Measurements from ENCODE around the gene TBKBP1.

Gene TBKBP1

GRCh38 chr17:47701608-47702007, 7.6 kb downstream of the TBKBP1 start:
- no peak overlapping the region for H4K8ac ChIP-seq (ENCODE audit: low read depth, low read length)
- H3K4me1 ChIP-seq (ENCODE audit: control insufficient read depth in 1 of 2, insufficient read depth in 2 of 2, low read length in 2 of 2): no peaks in the 10 kb centered on the region
- no peak overlapping the region for H4K91ac ChIP-seq (ENCODE audit: low read depth, low read length)
- no peak overlapping the region for H2AK5ac ChIP-seq (ENCODE audit: low read length)
- no peak overlapping the region for H4K12ac ChIP-seq (ENCODE audit: low read depth, low read length)
- DNase-seq: no peak
- no peak overlapping the region for H3K4ac ChIP-seq (ENCODE audit: low read depth, low read length)
- H3K79me1 ChIP-seq (ENCODE audit: low read length): no peaks in the 10 kb centered on the region
- H3K4me3 ChIP-seq (ENCODE audit: low read depth, low read length): no peak overlapping the region
- no CpG with 5 or more reads among the region's 4 CpGs for WGBS (ENCODE audit: extremely low coverage, insufficient coverage, insufficient read length)
- no peaks in the 10 kb centered on the region for H3K27me3 ChIP-seq (ENCODE audit: insufficient read depth, low read length)
- H2BK120ac ChIP-seq (ENCODE audit: insufficient read depth, low read length, poor library complexity): no peak overlapping the region
- H2BK12ac ChIP-seq (ENCODE audit: low read length): no peak overlapping the region
- no peak overlapping the region for H3K18ac ChIP-seq (ENCODE audit: low read length)
- H2AFZ ChIP-seq (ENCODE audit: insufficient read depth, low read length, poor library complexity): no peak overlapping the region
- no peaks in the 10 kb centered on the region for H3K79me2 ChIP-seq (ENCODE audit: control insufficient read depth, insufficient read depth, low read length, poor library complexity)
- peaks cover 1 to 6% of the 10 kb centered on the region in 2 experiments for H3K36me3 ChIP-seq (ENCODE audit: control insufficient read depth in 1 of 2, insufficient read depth in 2 of 2, low read length in 2 of 2)
- H2BK5ac ChIP-seq (ENCODE audit: low read depth, low read length, poor library complexity): no peak overlapping the region
- no peak overlapping the region for H3K14ac ChIP-seq (ENCODE audit: low read length)
- no peaks in the 10 kb centered on the region for H3K9me3 ChIP-seq (ENCODE audit: insufficient read depth, low read depth, low read length)
- no peak overlapping the region for H3K27ac ChIP-seq (ENCODE audit: low read depth, low read length)
- H3K9ac ChIP-seq (ENCODE audit: low read length): no peak overlapping the region
- H3K23ac ChIP-seq (ENCODE audit: low read length): no peak overlapping the region
- H3K4me2 ChIP-seq (ENCODE audit: low read length): no peak overlapping the region

- H3K14ac ChIP-seq (ENCODE audit: low read length): no peak overlapping the region
- no peaks in the 10 kb centered on the region for H3K27me3 ChIP-seq (ENCODE audit: insufficient read depth, low read length)
- H2BK120ac ChIP-seq (ENCODE audit: insufficient read depth, low read length, poor library complexity): no peak overlapping the region
- H3K4me1 ChIP-seq (ENCODE audit: control insufficient read depth in 1 of 2, insufficient read depth in 2 of 2, low read length in 2 of 2): no peaks in the 10 kb centered on the region
- H2BK12ac ChIP-seq (ENCODE audit: low read length): no peak overlapping the region
- H3K18ac ChIP-seq (ENCODE audit: low read length): no peak overlapping the region
- no peaks in the 10 kb centered on the region for H3K9me3 ChIP-seq (ENCODE audit: insufficient read depth, low read depth, low read length)
- no peak overlapping the region for H2BK5ac ChIP-seq (ENCODE audit: low read depth, low read length, poor library complexity)
- no peak overlapping the region for H3K23ac ChIP-seq (ENCODE audit: low read length)
- no peak overlapping the region for H3K9ac ChIP-seq (ENCODE audit: low read length)
- no peak overlapping the region for H3K4ac ChIP-seq (ENCODE audit: low read depth, low read length)
- H3K79me2 ChIP-seq (ENCODE audit: control insufficient read depth, insufficient read depth, low read length, poor library complexity): no peaks in the 10 kb centered on the region
- no peak overlapping the region for H3K27ac ChIP-seq (ENCODE audit: low read depth, low read length)
- H3K79me1 ChIP-seq (ENCODE audit: low read length): no peaks in the 10 kb centered on the region
- WGBS (ENCODE audit: extremely low coverage, insufficient coverage, insufficient read length): no CpG with 5 or more reads among the region's 12 CpGs
- H2AFZ ChIP-seq (ENCODE audit: insufficient read depth, low read length, poor library complexity): no peak overlapping the region
- H4K91ac ChIP-seq (ENCODE audit: low read depth, low read length): no peak overlapping the region
- no peak overlapping the region for H2AK5ac ChIP-seq (ENCODE audit: low read length)
- no peak for DNase-seq
- H3K4me2 ChIP-seq (ENCODE audit: low read length): no peak overlapping the region
- H4K12ac ChIP-seq (ENCODE audit: low read depth, low read length): no peak overlapping the region
- peaks cover 0 to 6% of the 10 kb centered on the region in 2 experiments for H3K36me3 ChIP-seq (ENCODE audit: control insufficient read depth in 1 of 2, insufficient read depth in 2 of 2, low read length in 2 of 2)
- no peak overlapping the region for H4K8ac ChIP-seq (ENCODE audit: low read depth, low read length)
- H3K4me3 ChIP-seq (ENCODE audit: low read depth, low read length): no peak overlapping the region
These were observed 8.5 kb downstream of the TBKBP1 start for GRCh38 chr17:47702391-47702995.

GRCh38 chr17:47703191-47703591, 9.2 kb downstream of the TBKBP1 start:
- no peak overlapping the region for H2BK5ac ChIP-seq (ENCODE audit: low read depth, low read length, poor library complexity)
- no peak overlapping the region for H4K91ac ChIP-seq (ENCODE audit: low read depth, low read length)
- H3K27me3 ChIP-seq (ENCODE audit: insufficient read depth, low read length): no peaks in the 10 kb centered on the region
- no peaks in the 10 kb centered on the region for H3K79me2 ChIP-seq (ENCODE audit: control insufficient read depth, insufficient read depth, low read length, poor library complexity)
- H3K27ac ChIP-seq (ENCODE audit: low read depth, low read length): no peak overlapping the region
- H3K9ac ChIP-seq (ENCODE audit: low read length): no peak overlapping the region
- H3K9me3 ChIP-seq (ENCODE audit: insufficient read depth, low read depth, low read length): no peaks in the 10 kb centered on the region
- H2AK5ac ChIP-seq (ENCODE audit: low read length): no peak overlapping the region
- WGBS (ENCODE audit: extremely low coverage, insufficient coverage, insufficient read length): no CpG with 5 or more reads among the region's 15 CpGs
- no peak overlapping the region for H4K12ac ChIP-seq (ENCODE audit: low read depth, low read length)
- H4K8ac ChIP-seq (ENCODE audit: low read depth, low read length): no peak overlapping the region
- no peak overlapping the region for H2BK12ac ChIP-seq (ENCODE audit: low read length)
- H2BK120ac ChIP-seq (ENCODE audit: insufficient read depth, low read length, poor library complexity): no peak overlapping the region
- H3K4me2 ChIP-seq (ENCODE audit: low read length): no peak overlapping the region
- H3K79me1 ChIP-seq (ENCODE audit: low read length): no peaks in the 10 kb centered on the region
- H3K4me3 ChIP-seq (ENCODE audit: low read depth, low read length): no peak overlapping the region
- DNase-seq: no peak
- no peak overlapping the region for H2AFZ ChIP-seq (ENCODE audit: insufficient read depth, low read length, poor library complexity)
- no peak overlapping the region for H3K4ac ChIP-seq (ENCODE audit: low read depth, low read length)
- no peak overlapping the region for H3K18ac ChIP-seq (ENCODE audit: low read length)
- no peak overlapping the region for H3K23ac ChIP-seq (ENCODE audit: low read length)
- H3K14ac ChIP-seq (ENCODE audit: low read length): no peak overlapping the region
- H3K4me1 ChIP-seq (ENCODE audit: control insufficient read depth in 1 of 2, insufficient read depth in 2 of 2, low read length in 2 of 2): no peaks in the 10 kb centered on the region
- peaks cover 0 to 6% of the 10 kb centered on the region in 2 experiments for H3K36me3 ChIP-seq (ENCODE audit: control insufficient read depth in 1 of 2, insufficient read depth in 2 of 2, low read length in 2 of 2)

GRCh38 chr17:47703671-47704070, 9.7 kb downstream of the TBKBP1 start:
- Histone ChIP-seq H3K14ac (ENCODE audit: low read length) (no peak overlapping the region), H3K4me2 (ENCODE audit: low read length) (no peak overlapping the region), H3K36me3 (ENCODE audit: control insufficient read depth in 1 of 2, insufficient read depth in 2 of 2, low read length in 2 of 2) (peaks cover 0 to 6% of the 10 kb centered on the region in 2 experiments), H2BK12ac (ENCODE audit: low read length) (no peak overlapping the region), H3K18ac (ENCODE audit: low read length) (no peak overlapping the region), H3K4ac (ENCODE audit: low read depth, low read length) (no peak overlapping the region), H3K79me2 (ENCODE audit: control insufficient read depth, insufficient read depth, low read length, poor library complexity) (no peaks in the 10 kb centered on the region), H4K12ac (ENCODE audit: low read depth, low read length) (no peak overlapping the region), H2AFZ (ENCODE audit: insufficient read depth, low read length, poor library complexity) (no peak overlapping the region), H3K4me1 (ENCODE audit: control insufficient read depth in 1 of 2, insufficient read depth in 2 of 2, low read length in 2 of 2) (no peaks in the 10 kb centered on the region), H3K27me3 (ENCODE audit: insufficient read depth, low read length) (no peaks in the 10 kb centered on the region), H3K23ac (ENCODE audit: low read length) (no peak overlapping the region), H3K27ac (ENCODE audit: low read depth, low read length) (no peak overlapping the region), H3K4me3 (ENCODE audit: low read depth, low read length) (no peak overlapping the region), H3K9me3 (ENCODE audit: insufficient read depth, low read depth, low read length) (no peaks in the 10 kb centered on the region), H4K91ac (ENCODE audit: low read depth, low read length) (no peak overlapping the region), H3K79me1 (ENCODE audit: low read length) (no peaks in the 10 kb centered on the region), H2BK5ac (ENCODE audit: low read depth, low read length, poor library complexity) (no peak overlapping the region), H2AK5ac (ENCODE audit: low read length) (no peak overlapping the region), H2BK120ac (ENCODE audit: insufficient read depth, low read length, poor library complexity) (no peak overlapping the region), H3K9ac (ENCODE audit: low read length) (no peak overlapping the region), H4K8ac (ENCODE audit: low read depth, low read length) (no peak overlapping the region)
- WGBS (ENCODE audit: extremely low coverage, insufficient coverage, insufficient read length): no CpG with 5 or more reads among the region's 5 CpGs
- DNase-seq: no peak
